Upper lobe of left lung (tissue), 4 donors: Measurements from ENCODE around the gene CLDN1.

Experiments
- EP300 ChIP-seq, 4 donors: sonication (generic); formaldehyde crosslinking; IDR thresholded peaks; one replicate each; pipeline ENCODE4 v1.5.1; 2017; ENCODE audit warnings: antibody characterized with exemption in 4 of 4, control low read depth in 2 of 4
- POLR2A ChIP-seq, 4 donors: fragments of 450-650 bp; IDR thresholded peaks; one replicate each; pipeline ENCODE4 v1.5.1; 2016 to 2017; ENCODE audit warnings: antibody characterized with exemption in 4 of 4, mild to moderate bottlenecking in 2 of 4
- POLR2AphosphoS5 ChIP-seq, 2 donors: sonication (generic); formaldehyde crosslinking; IDR thresholded peaks; one replicate each; pipeline ENCODE4 v1.5.1; 2017; ENCODE audit warnings: antibody characterized with exemption in 2 of 2
- TF ChIP-seq, protein P1 (sequence below), 6 experiments: fragments of 450-650 bp in 4 of 6; fragments of 200-600 bp in 2 of 6; sonication (generic) in 2 of 6; IDR thresholded peaks; one replicate each; pipeline ENCODE4 v1.5.1; 2016 to 2019; ENCODE audit warnings: antibody characterized with exemption in 6 of 6

- no peak for TF ChIP-seq POLR2AphosphoS5 (IDR thresholded peaks at IDR 0.05)
- TF ChIP-seq, protein P1, sequence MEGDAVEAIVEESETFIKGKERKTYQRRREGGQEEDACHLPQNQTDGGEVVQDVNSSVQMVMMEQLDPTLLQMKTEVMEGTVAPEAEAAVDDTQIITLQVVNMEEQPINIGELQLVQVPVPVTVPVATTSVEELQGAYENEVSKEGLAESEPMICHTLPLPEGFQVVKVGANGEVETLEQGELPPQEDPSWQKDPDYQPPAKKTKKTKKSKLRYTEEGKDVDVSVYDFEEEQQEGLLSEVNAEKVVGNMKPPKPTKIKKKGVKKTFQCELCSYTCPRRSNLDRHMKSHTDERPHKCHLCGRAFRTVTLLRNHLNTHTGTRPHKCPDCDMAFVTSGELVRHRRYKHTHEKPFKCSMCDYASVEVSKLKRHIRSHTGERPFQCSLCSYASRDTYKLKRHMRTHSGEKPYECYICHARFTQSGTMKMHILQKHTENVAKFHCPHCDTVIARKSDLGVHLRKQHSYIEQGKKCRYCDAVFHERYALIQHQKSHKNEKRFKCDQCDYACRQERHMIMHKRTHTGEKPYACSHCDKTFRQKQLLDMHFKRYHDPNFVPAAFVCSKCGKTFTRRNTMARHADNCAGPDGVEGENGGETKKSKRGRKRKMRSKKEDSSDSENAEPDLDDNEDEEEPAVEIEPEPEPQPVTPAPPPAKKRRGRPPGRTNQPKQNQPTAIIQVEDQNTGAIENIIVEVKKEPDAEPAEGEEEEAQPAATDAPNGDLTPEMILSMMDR (IDR thresholded peaks at IDR 0.05): no peak
- no peak for TF ChIP-seq POLR2A (IDR thresholded peaks at IDR 0.05)
- no peak for TF ChIP-seq EP300 (IDR thresholded peaks at IDR 0.05)
Observed at GRCh38 chr3:190323246-190323626, 990 bp upstream of the CLDN1 start.
